Panc1 (cell line): ENCODE data around the gene LACC1. TPM values are rescaled to one million over a fixed set of nuclear protein-coding genes. Genes with fewer than 3 reads are reported as not detected.

Source experiments
- ATAC-seq: fragments of 200-7000 bp; cut with Tn5 transposase; 2 replicates; pipeline ENCODE4 v1.9.1; 2020; ENCODE audit warnings: mild to moderate bottlenecking, moderate library complexity
- BruUV-seq: library from RNA; stranded (reverse); fragments of 400-500 nt; replicated peaks from 2 replicates; lab custom pipeline; 2021; lab: Mats Ljungman, UMichigan
- CTCF ChIA-PET: fragments of 300-600 bp; sonication (Branson Sonifier 250); formaldehyde crosslinking; loops from one replicate; lab custom pipeline; 2022; ENCODE audit warnings: antibody characterized with exemption; lab: Charles Lee
- POLR2A ChIA-PET: fragments of 300-600 bp; sonication (Branson Sonifier 250); formaldehyde crosslinking; loops from one replicate; lab custom pipeline; 2022; ENCODE audit warnings: antibody characterized with exemption; lab: Charles Lee
- DNase-seq: peaks from one replicate; pipeline ENCODE4 v3.0.0-alpha.2; 2010; ENCODE audit warnings: low read depth, low spot score
- H3K27ac ChIP-seq: 2 replicates; pipeline ENCODE4 v1.5.1; 2011; ENCODE audit warnings: mild to moderate bottlenecking, low read length, inconsistent platforms
- H3K27me3 ChIP-seq: fragments of 200-500 bp; sonication (Bioruptor generic); 2 replicates; pipeline ENCODE4 v1.6.0; 2014; ENCODE audit warnings: low read length, inconsistent platforms; ENCODE audit not compliant: control insufficient read depth, insufficient read depth
- H3K36me3 ChIP-seq: fragments of 200-500 bp; sonication (Bioruptor generic); 2 replicates; pipeline ENCODE4 v1.5.1; 2014; ENCODE audit warnings: inconsistent platforms, mild to moderate bottlenecking, low read length, moderate library complexity; ENCODE audit not compliant: control insufficient read depth, insufficient read depth
- H3K4me1 ChIP-seq: 2 replicates; pipeline ENCODE4 v1.5.1; 2011; ENCODE audit warnings: inconsistent platforms, mild to moderate bottlenecking, low read length, moderate library complexity; ENCODE audit not compliant: control insufficient read depth, insufficient read depth
- H3K4me3 ChIP-seq, 2 experiments: 2 replicates each; pipeline ENCODE4 v1.5.1; 2011 to 2012; ENCODE audit warnings: low read depth in 2 of 2, low read length in 2 of 2, mild to moderate bottlenecking in 2 of 2, inconsistent platforms in 1 of 2, moderate library complexity in 1 of 2
- H3K9me3 ChIP-seq: fragments of 200-500 bp; sonication (Bioruptor generic); 2 replicates; pipeline ENCODE4 v1.5.1; 2014; ENCODE audit warnings: low read depth, mild to moderate bottlenecking, inconsistent platforms, low read length, moderate library complexity; ENCODE audit not compliant: control insufficient read depth, insufficient read depth
- POLR2AphosphoS5 ChIP-seq: IDR thresholded peaks from 2 replicates; pipeline ENCODE4 v1.6.1; 2012; ENCODE audit warnings: mild to moderate bottlenecking, low read depth, low read length, moderate library complexity
- REST ChIP-seq, 2 experiments: IDR thresholded peaks; 2 replicates each; pipeline ENCODE4 v1.6.1; 2011 to 2012; ENCODE audit warnings: low read depth in 2 of 2, control low read depth in 1 of 2, low read length in 1 of 2, mild to moderate bottlenecking in 1 of 2, moderate library complexity in 1 of 2; ENCODE audit not compliant: insufficient read depth in 1 of 2
- in situ Hi-C: cut with HindIII; loops from 2 replicates; pipeline ENCODE4 v1.10.0; 2016; ENCODE audit warnings: low sequenced_read_pairs, low pct_unique_long_range_greater_than_20kb
- intact Hi-C: fragments of 100-400 bp; cut with micrococcal nuclease; formaldehyde crosslinking; loops from one replicate; pipeline ENCODE4 v1.10.0; 2022; ENCODE audit not compliant: unreplicated experiment
- total RNA-seq: library from RNA; stranded (reverse); gene quantifications from one replicate; pipeline ENCODE4 v1.2.1, GENCODE V29; 2021; ENCODE audit not compliant: unreplicated experiment

The LACC1 gene
- total RNA-seq, 1 experiment from 2014 or later: 2.1 TPM

GRCh38 chr13:43942286-43942685 lies 62.6 kb downstream of the LACC1 start:
- ATAC-seq (no peak), DNase-seq (no peak)
- intact Hi-C loops (no loop called here), in situ Hi-C loops (no loop called here)
- ChIA-PET CTCF (no interaction called here), POLR2A (no interaction called here)
- no peaks in the 10 kb centered on the region for H3K27me3 ChIP-seq
- no peaks in the 10 kb centered on the region for H3K4me1 ChIP-seq
- no peak overlapping the region for H3K4me3 ChIP-seq
- H3K9me3 ChIP-seq: no peaks in the 10 kb centered on the region
- H3K27ac ChIP-seq: no peak overlapping the region
- H3K36me3 ChIP-seq: no peaks in the 10 kb centered on the region
- no TSS peak for BruUV-seq
- TF ChIP-seq REST (IDR thresholded peaks at IDR 0.05; ENCODE audit: insufficient read depth in 1 of 2, low read depth in 2 of 2, low read length in 1 of 2): no peak
- no peak for TF ChIP-seq POLR2AphosphoS5

Other genes starting within 250 kb of the LACC1 start
- 0.23 TPM for gene ENOX1, start 92.9 kb upstream of the LACC1 start, total RNA-seq
- 5.2 TPM for gene CCDC122, start 164 bp upstream of the LACC1 start, total RNA-seq